ENCODE measurements around the gene LYSET. TPM values are rescaled to one million over a fixed set of nuclear protein-coding genes. Genes with fewer than 3 reads are reported as not detected.

Gene LYSET
- total and polyA plus RNA-seq, 10 of the 15 experiments (the other 5 are each of a cell fraction or from before 2014, with no cell fraction given), result 11.9 to 34.5 (median 21.2) TPM

DNA sequence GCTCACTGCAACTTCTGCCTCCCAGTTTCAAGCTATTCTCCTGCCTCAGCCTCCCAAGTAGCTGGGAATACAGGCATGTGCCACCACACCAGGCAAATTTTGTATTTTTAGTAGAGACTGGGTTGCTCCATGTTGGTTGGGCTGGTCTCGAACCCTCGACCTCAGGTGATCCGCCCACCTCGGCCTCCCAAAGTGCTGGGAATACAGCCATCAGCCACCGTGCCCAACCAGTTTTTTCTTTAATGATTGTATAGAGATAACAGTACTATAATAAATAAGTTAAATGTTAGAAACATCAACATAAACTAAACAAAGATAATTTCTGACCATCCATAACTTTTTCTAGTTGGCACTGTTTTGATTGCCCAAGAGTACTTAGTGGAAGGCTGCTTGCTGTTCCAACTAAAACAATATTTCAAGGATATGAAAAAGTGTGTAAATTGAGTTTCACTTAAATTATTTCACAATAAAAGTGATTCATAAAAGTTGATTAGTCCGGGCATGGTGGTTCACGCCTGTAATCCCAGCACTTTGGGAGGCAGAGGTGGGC is 16.1 kb downstream of the LYSET start:
- ATAC-seq, result no peak
- FAIRE-seq, result no peak
- BruUV-seq (replicated peaks), result no TSS peak
- Histone ChIP-seq H4K20me1 (ENCODE audit: control insufficient read depth, insufficient read depth) (no peaks in the 10 kb centered on the region), H3K36me3 (ENCODE audit: control insufficient read depth in 2 of 2, insufficient read depth in 2 of 2, low read length in 1 of 2) (no peaks in the 10 kb centered on the region; a peak in 1 of 4 replicates), H2AFZ (ENCODE audit: control insufficient read depth, low read depth, low read length) (no peak overlapping the region), H3K4me1 (ENCODE audit: control insufficient read depth, insufficient read depth, low read length) (no peaks in the 10 kb centered on the region), H3K79me2 (ENCODE audit: control insufficient read depth, insufficient read depth, low read length) (peaks cover 27% of the 10 kb centered on the region), H3K4me3 (no peak overlapping the region), H3K4me2 (ENCODE audit: control insufficient read depth, insufficient read depth) (no peak overlapping the region), H3K9me3 (replicated peaks; ENCODE audit: control insufficient read depth, insufficient read depth, low read length) (no peaks in the 10 kb centered on the region), H3K9ac (ENCODE audit: control insufficient read depth, insufficient read depth, low read length) (no peak overlapping the region), H3K27me3 (replicated peaks in 1 of 2; ENCODE audit: control insufficient read depth in 2 of 2, insufficient read depth in 2 of 2, low read length in 1 of 2) (no peaks in the 10 kb centered on the region), H3K27ac (ENCODE audit: control insufficient read depth, insufficient read depth) (no peak overlapping the region)
- TF ChIP-seq ATF3 (IDR thresholded peaks at IDR 0.05; ENCODE audit: borderline replicate concordance, extremely low read depth, low read depth, low read length) (no peak), IKZF1 (conservative IDR thresholded peaks at IDR 0.05) (no peak), POLR2AphosphoS5 (IDR thresholded peaks at IDR 0.05; ENCODE audit: low read length) (no peak), FOXK2 (IDR thresholded peaks at IDR 0.05) (no peak), ZZZ3 (IDR thresholded peaks at IDR 0.05; ENCODE audit: control insufficient read depth, insufficient read length, low read depth) (no peak)
- in situ Hi-C loops (cut with MboI), result no loop called here
- intact Hi-C loops (cut with micrococcal nuclease; ENCODE audit: unreplicated experiment), result no loop called here
- CTCF ChIA-PET, result no interaction called here
- POLR2A ChIA-PET, result no interaction called here
- WGBS (ENCODE audit: insufficient coverage, insufficient replicate concordance, low lambda C conversion rate, missing lambda C conversion rate), result 84% methylated on average over 7 of the region's 7 CpGs
- RAD21 ChIA-PET (ENCODE audit: unreplicated experiment), result no interaction called here
- no peak for DNase-seq (ENCODE audit: low read depth, low spot score)
- SMC1A ChIA-PET (ENCODE audit: uncharacterized antibody, unreplicated experiment), result no interaction called here
